H7 (cell line): ENCODE results near the gene S1PR5. TPM values are rescaled to one million over a fixed set of nuclear protein-coding genes. Genes with fewer than 3 reads are reported as not detected.
"Not testable (repeated sequence)": the region's sequence is repeated elsewhere in the genome, so short reads cannot be mapped to it uniquely, and the experiment has no call there.

ENCODE experiments used
- DNase-seq: peaks from one replicate; pipeline ENCODE4 v3.0.0; 2012
- H3K27me3 ChIP-seq: 2 replicates; pipeline ENCODE4 v1.6.0; 2011; ENCODE audit warnings: mild to moderate bottlenecking, low read length; ENCODE audit not compliant: control insufficient read depth, insufficient read depth
- H3K36me3 ChIP-seq: replicated peaks from 2 replicates; pipeline ENCODE4 v1.5.1; 2011; ENCODE audit warnings: low read length; ENCODE audit not compliant: control insufficient read depth, insufficient read depth
- H3K4me3 ChIP-seq: 2 replicates; pipeline ENCODE4 v1.5.1; 2011; ENCODE audit warnings: low read depth, mild to moderate bottlenecking, control low read depth, low read length, moderate library complexity; ENCODE audit not compliant: insufficient read depth
- total RNA-seq: library from RNA; depleted of rRNA; stranded (reverse); fragments of >200 nt; shearing (Covaris generic); gene quantifications from 2 replicates; pipeline ENCODE4 v1.2.3, GENCODE V29; 2014

The S1PR5 gene
- total RNA-seq, 1 experiment from 2014 or later, result 16.1 TPM

DNA sequence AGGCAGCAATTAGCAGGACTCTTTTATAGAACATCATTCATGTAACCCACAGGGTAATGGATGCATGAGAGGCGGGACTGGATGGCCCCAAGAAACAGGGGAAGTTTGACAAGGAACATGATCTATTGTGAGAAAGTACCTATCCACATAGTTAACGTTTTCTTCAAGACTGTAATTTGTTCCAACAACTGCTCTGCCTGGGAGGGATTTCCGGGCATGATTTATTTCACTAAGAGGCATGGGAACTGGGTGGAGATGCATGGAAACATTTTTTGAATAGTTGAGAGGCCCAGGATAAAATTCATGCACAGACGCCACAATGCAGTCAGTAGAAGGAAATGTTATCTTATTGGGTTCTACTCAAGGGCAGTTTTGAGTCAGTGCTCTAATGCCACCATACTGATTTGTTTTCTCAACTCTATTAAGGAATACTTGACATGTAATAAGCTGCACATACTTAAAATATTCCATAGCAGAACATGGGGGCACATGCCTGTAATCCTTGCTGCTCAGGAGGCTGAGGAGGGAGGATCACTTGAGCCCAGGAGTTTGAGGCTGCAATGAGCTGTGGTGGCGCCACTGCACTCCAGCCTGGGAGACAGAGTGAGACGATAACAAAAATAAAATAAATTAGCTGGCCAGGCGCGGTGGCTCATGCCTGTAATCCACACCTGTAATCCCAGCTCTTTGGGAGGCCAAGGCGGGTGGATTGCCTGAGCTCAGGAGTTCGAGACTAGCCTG is 16.6 kb upstream of the S1PR5 start:
- Histone ChIP-seq H3K4me3 (no peak overlapping the region), H3K36me3 (no peaks in the 10 kb centered on the region), H3K27me3 (no peaks in the 10 kb centered on the region)
- DNase-seq, result no peak

DNA sequence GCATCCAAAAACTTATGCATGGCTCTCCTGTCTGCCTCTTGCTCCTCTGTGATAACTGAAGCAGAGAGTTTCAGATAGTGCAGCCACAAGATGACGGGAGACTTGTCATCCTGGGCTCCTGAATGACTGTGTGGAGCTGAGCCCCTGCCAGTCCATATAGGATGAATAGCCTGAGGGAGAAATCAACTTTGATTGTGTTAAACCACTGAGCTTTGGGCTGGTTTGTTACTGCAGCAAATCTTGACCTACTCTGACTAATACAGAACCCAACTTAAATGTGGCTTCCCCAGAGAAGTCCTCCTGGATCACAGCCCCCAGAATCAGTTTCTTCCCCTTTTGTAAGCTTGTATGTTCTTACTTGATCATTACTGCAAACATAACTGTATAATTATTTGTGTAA is 15.2 kb upstream of the S1PR5 start:
- H3K4me3 ChIP-seq, result no peak overlapping the region
- DNase-seq, result no peak
- no peaks in the 10 kb centered on the region for H3K36me3 ChIP-seq
- no peaks in the 10 kb centered on the region for H3K27me3 ChIP-seq

- DNase-seq, H3K4me3 ChIP-seq, H3K36me3 ChIP-seq, H3K27me3 ChIP-seq: not testable (repeated sequence)
Observed at GRCh38 chr19:10526887-10527286, 9.6 kb upstream of the S1PR5 start.

DNA sequence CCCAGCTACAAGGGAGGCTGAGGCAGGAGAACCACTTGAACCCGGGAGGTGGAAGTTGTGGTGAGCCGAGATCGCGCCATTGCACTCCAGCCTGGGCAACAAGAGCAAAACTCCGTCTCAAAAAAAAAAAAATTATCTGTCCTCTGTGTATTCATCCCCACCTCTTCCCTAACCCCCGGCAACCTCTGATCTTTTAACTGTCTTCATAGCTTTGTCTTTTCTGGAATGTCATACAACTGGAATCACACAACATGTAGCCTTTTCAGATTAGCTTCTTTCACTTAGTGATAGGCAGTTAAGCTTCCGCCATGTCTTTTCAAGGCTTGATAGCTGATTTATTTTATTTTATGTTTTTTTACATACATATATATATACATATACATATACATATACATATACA is 8.4 kb upstream of the S1PR5 start:
- DNase-seq, result no peak
- H3K27me3 ChIP-seq, result no peaks in the 10 kb centered on the region
- H3K4me3 ChIP-seq, result no peak overlapping the region
- H3K36me3 ChIP-seq, result no peaks in the 10 kb centered on the region

- Histone ChIP-seq H3K36me3 (no peaks in the 10 kb centered on the region), H3K27me3 (peaks cover 12% of the 10 kb centered on the region), H3K4me3 (no peak overlapping the region)
- DNase-seq, result no peak
Observed at GRCh38 chr19:10523135-10523636, 5.9 kb upstream of the S1PR5 start.

- no peak for DNase-seq
- no peaks in the 10 kb centered on the region for H3K36me3 ChIP-seq
- H3K27me3 ChIP-seq, result peaks cover 20% of the 10 kb centered on the region
- H3K4me3 ChIP-seq, result no peak overlapping the region
Observed at GRCh38 chr19:10521461-10522171, 4.4 kb upstream of the S1PR5 start.

- peaks cover 25% of the 10 kb centered on the region for H3K27me3 ChIP-seq
- DNase-seq, result no peak
- no peaks in the 10 kb centered on the region for H3K36me3 ChIP-seq
- no peak overlapping the region for H3K4me3 ChIP-seq
Observed at GRCh38 chr19:10520652-10521318, 3.5 kb upstream of the S1PR5 start.

- DNase-seq, result no peak
- peaks cover 34% of the 10 kb centered on the region for H3K27me3 ChIP-seq
Observed at GRCh38 chr19:10519421-10519820, 2.2 kb upstream of the S1PR5 start.

DNA sequence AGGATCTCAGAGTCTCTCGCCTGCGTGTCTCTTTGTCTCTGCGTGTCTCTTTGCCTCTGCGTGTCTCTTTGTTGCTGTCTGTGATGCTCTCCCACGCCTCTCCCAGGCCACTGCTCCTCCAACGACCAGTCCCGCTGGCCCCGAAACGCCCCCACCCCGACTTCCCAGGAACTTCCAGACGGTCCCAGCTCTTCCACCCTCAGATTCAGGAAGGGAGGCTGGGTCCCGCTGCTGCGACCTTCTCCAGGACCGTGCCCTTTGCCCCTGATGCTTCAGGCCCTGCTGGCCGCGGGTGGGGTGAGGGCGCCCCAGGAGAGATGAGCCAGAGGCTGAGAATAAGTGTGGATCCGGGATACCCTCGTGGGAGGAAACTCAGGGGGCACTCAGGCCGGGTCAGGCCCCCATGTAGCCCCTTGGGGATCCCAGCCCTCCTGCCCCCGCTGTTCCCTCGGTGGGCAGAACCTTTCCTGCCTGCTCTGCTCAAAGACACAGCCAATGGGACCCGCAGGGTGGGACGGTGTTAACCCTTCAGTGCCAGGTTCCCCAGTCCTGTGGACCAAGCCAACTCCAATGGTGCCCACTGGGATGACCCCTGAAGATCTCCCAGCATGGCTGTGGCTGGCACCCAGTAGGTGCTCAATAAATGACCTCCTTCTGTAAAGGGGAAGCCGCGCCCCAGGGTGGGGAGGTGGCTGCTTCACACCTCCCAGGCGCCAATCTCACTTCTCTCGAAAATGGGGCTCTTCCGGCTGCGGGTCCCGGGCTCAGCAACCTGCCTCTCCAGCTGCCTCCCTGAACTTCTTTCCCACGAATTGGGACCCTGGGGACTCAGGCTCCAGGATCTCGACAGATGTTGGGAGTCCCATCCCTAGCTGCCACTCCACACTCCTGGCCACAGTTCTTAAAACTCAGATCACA is 1.5 kb upstream of the S1PR5 start:
- Histone ChIP-seq H3K27me3 (peaks cover 40% of the 10 kb centered on the region), H3K36me3 (no peaks in the 10 kb centered on the region), H3K4me3 (peak overlapping the region; percentile 66)
- DNase-seq, result peak; percentile 76

More at GRCh38 chr19:10519421-10519820, 2.2 kb upstream of the S1PR5 start:
- Histone ChIP-seq H3K36me3 (no peaks in the 10 kb centered on the region), H3K4me3 (no peak overlapping the region)

- DNase-seq, result peak; percentile 92
- peak overlapping the region; percentile 66 for H3K4me3 ChIP-seq
- H3K36me3 ChIP-seq, result no peaks in the 10 kb centered on the region
- H3K27me3 ChIP-seq, result peaks cover 45% of the 10 kb centered on the region
Observed at GRCh38 chr19:10517760-10518443, 655 bp upstream of the S1PR5 start.

- no peaks in the 10 kb centered on the region for H3K36me3 ChIP-seq
- H3K27me3 ChIP-seq, result peaks cover 45% of the 10 kb centered on the region
- peak overlapping the region; percentile 66 for H3K4me3 ChIP-seq
- DNase-seq, result no peak
Observed at GRCh38 chr19:10516671-10517286, 468 bp downstream of the S1PR5 start.

GRCh38 chr19:10516064-10516385 is 1.2 kb downstream of the S1PR5 start:
- Histone ChIP-seq H3K36me3 (no peaks in the 10 kb centered on the region), H3K4me3 (no peak overlapping the region; the same call in 1 of the 2 replicates), H3K27me3 (peaks cover 45% of the 10 kb centered on the region)
- DNase-seq, result no peak
